LNCAP (cell line): ENCODE data around the gene SGK1.
A peak's percentile ranks its signal among the peaks of the same experiment; 100 is the strongest.

ENCODE experiments used
- CTCF ChIP-seq: fragments of 450-650 bp; IDR thresholded peaks from 2 replicates; pipeline ENCODE4 v1.5.1; 2017; ENCODE audit warnings: mild to moderate bottlenecking

Gene SGK1

DNA sequence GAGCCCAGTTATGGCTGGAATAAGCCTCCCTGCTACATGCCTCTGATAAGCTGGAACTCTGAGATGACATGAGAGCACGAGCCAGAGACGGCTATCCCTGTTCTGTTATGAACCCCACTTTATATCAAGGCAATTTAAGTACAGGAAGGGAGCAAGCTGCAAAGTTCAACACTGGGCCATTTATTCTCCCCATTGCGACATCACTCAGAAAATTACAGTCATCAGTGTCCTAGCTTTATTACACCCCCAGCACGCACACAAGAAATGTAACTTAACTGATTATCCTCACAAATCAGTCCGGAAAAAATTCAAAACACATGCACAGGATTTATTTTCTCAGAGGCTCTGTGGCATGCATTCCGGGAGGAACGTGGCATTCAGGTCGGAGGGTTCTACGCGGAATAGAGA is 140.2 kb downstream of the SGK1 start:
- no peak for TF ChIP-seq CTCF

GRCh38 chr6:134177236-134177635 is 140.7 kb downstream of the SGK1 start:
- TF ChIP-seq CTCF, result no peak

DNA sequence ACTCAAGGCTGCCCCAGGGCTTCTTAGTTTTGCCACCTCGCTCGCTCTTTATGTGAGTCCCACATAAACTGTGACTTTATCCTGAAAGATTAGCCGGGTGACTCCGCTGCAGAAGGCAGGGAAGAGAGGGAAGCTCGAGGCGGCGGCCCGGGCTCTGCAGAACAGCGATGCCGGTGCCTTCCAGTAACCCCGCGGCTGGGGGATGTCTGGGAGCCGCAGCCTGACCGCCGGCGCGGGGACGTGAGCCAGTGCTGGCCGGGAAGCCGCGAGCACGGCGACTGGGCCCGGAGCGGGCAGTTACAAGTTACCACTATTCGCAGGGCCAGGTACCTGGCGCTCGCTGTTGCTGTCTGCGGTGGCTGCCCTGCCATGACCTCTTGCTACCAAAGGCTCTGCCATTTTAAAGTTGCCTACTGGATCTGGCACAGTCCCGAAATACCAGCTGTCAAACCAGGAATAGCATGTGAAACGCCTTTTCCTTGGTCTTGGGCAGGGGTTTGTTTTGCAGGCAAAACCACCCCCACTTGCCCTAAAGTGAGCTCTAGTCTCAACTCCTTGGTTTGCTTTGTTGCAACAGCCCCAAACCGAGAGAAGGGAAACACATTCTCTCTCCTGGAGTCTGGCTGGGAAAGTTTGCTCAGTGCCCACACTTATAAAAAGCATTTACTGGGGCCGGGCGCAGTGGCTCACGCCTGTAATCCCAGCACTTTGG is 141.5 kb downstream of the SGK1 start:
- TF ChIP-seq CTCF, result no peak

DNA sequence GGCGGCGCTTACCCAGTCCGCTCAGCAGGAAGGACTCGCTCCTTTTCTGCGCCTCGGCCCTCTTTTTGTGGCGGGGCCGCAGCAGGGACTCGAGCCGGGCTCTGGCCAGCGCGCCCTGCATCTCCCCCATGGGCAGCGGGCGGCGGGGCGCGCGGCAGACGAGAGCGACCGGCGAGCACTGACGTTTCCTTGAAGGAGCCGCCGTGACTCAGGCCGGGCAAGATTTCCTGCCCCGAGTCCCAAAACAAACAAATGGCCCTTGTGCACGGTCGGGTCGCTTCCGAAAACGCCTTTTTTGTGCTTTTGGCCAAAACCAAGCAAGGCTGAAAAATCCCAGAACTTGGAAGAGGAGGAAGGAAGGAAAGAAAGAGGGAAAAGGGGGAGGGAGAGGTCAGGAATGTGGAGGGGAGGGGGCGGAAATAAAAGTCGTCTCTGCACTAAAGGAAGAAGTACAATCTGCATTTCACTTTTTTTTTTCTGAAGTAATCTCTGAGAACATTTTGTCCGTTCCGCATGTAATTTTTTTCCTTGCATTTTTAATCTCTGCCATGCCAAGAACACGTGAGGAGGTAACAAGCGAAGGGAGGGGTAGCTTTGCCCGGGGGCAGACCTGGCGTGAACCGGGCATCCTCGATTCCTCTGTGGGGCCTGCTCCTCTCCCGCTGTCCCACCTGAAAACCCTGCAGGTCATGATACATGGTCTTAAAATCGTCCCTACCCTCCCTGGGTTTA is 142.2 kb downstream of the SGK1 start:
- TF ChIP-seq CTCF, result no peak

GRCh38 chr6:134174672-134175531 is 143.0 kb downstream of the SGK1 start:
- no peak for TF ChIP-seq CTCF

GRCh38 chr6:134173936-134174671 is 143.8 kb downstream of the SGK1 start:
- peak; percentile 78 for TF ChIP-seq CTCF

DNA sequence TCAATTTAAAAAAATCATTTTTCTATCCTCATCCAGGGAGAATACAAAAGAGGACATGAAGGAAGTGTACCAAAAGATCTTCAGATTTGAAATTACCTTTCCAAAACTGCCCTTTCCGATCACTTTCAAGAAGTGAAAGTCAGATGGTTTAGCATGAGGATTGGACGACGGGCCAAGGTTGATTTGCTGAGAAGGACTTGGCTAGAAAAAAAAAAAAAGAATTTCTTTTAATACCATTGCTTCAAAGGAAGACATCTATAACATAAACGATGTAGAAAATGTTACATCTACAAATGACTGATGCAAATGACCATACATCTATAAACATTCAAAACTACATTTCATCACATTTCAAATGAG is 144.6 kb downstream of the SGK1 start:
- TF ChIP-seq CTCF, result no peak
